Retinal pigment epithelial cell (primary cell): ENCODE results near the gene RBM5.

Experiments used
- DNase-seq: peaks from one replicate; pipeline ENCODE4 v3.0.0-alpha.2; 2010; ENCODE audit warnings: low read depth
- H3K4me3 ChIP-seq: 2 replicates; pipeline ENCODE4 v1.5.1; 2011; ENCODE audit warnings: mild to moderate bottlenecking, low read length, control low read depth, moderate library complexity
- CTCF ChIP-seq: conservative IDR thresholded peaks from 2 replicates; pipeline ENCODE4 v1.5.1; 2011; ENCODE audit warnings: low read depth, low read length, control low read depth, inconsistent platforms

The RBM5 gene

DNA sequence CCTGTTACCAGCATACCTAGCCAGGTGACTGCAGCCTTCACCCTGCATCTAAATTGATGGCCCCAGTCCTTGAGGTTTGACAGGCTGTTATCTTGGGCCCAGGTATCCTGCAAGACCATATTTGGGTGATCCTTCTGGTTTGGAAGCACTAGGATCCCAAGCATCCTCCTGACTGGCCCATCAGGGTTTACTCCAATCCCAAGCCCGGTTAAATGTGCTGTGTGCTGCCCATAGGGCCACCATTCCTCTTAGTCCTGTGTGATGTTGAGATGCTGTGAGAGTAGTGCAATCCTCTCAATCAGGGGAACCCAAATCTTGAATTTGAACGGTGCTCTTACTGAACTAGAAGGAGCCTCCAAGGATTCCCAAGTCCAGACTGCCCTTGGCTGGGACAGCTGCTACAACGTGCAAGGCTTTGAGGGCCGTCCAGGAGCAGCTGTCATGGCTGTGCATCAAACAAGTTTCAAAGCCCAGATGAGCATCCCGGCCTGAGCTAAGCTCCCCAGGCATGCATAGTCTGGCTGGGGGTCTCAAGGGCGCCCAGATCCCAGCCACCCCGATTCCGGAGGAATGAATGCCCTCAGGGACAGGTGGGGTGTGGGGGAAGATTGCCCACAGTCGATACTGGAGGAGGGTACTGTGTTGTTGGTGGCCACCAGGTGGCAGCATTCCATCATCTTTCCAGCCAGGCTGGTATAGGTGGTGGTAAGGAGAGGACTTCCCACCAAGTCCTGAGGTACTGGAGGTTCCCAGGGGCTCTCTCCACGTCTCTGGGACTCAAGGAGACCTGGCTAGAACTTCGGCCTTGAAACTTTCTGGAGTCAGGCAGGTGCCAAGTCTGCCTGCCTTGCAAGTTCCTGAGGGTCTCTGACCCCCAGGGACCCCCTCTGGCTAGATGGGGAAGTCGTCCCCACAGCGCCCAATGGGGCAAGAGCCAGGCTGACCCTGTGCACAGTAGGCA lies 32.6 kb downstream of the RBM5 start:
- peak; percentile 43 for DNase-seq
- peak; percentile 77 for TF ChIP-seq CTCF
- H3K4me3 ChIP-seq: no peak overlapping the region

DNA sequence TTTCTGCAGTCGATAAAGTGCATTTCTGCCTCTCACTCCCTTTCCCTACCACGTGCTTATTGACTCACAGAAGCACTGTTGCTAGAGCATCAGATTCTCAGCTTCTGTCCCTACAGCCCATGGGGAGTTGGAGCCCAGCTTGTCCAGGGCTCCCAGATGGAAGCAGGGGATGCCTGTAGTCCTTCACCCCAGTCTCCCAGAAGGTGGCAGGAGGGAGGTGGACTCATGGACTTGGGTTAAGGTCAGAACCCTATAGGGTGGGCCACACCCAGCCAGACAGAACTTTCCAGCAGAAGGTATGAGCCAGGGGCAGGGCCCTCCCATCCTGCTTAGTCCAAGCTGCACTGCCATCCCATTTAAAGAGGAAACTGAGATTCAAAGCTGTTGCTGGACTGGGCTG lies 33.4 kb downstream of the RBM5 start:
- peak; percentile 24 for TF ChIP-seq CTCF
- no peak for DNase-seq
- H3K4me3 ChIP-seq: no peak overlapping the region

DNA sequence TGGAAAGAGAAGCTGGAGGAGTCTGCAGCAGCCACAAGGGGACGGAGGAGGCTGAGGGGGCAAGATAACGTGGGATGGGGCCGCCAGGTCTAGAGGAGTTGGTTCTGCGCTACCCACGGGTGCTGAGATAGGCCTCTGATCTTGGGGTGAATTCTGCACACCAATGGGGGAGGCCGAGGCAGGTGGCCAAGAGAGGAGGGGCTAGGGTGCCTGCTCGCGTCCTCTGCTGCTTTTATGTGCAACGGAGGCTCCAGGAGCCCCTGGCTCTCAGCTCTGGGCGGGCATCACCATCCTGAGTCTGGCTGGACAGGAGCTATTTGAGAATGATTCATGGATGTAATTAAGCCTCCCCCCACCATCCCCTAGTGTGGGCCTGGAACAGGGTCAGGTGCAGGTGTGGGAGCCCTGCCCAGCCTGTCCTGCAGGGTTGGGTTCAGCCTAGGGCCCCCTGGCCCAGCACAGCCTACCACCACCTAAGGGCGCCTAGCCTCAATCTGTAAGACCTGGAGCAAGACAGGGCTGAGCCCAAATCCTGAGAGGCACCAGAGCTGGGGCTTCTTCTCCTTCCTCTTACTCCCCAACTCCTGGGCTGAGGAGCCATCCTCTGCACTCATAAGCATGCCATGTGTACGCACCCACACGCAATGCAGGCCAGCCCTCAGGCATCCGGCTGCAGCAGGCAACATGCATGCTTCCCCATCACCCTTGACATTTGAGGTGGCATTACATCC lies 34.1 kb downstream of the RBM5 start:
- no peak for DNase-seq

DNA sequence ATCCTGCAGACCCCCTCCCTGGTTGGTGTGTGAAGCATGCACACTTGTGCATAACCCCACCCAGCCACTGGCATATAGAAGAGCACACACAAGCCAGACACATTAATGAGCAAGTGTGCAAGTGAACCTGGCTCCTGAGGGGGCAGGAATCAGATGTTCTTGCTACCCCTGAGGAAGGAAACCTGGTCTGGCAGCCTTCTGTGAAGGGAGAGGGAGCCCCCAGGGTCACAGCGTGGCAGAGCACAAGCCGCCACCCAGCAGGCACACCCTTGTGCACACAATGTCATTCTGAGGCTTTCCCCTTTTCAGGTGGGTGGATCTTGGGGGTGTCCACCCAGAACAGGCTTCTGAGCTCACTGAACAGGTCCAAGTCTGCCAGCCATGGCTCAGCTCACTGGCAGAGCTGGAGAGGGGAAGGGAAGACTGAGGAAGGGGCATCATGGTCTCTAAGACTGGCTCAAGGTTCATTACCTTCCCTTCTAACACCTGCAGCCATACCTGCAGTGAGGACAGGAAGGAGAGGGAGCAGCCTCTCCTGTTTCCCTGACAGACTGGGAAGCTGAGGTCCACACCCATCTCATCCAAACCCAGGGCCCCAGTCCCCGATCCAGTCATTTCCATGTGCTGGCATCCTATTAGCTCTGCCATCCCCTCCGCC lies 34.8 kb downstream of the RBM5 start:
- no peak overlapping the region for H3K4me3 ChIP-seq

More for the DNA sequence above, 34.1 kb downstream of the RBM5 start:
- no peak for TF ChIP-seq CTCF
- H3K4me3 ChIP-seq: no peak overlapping the region

DNA sequence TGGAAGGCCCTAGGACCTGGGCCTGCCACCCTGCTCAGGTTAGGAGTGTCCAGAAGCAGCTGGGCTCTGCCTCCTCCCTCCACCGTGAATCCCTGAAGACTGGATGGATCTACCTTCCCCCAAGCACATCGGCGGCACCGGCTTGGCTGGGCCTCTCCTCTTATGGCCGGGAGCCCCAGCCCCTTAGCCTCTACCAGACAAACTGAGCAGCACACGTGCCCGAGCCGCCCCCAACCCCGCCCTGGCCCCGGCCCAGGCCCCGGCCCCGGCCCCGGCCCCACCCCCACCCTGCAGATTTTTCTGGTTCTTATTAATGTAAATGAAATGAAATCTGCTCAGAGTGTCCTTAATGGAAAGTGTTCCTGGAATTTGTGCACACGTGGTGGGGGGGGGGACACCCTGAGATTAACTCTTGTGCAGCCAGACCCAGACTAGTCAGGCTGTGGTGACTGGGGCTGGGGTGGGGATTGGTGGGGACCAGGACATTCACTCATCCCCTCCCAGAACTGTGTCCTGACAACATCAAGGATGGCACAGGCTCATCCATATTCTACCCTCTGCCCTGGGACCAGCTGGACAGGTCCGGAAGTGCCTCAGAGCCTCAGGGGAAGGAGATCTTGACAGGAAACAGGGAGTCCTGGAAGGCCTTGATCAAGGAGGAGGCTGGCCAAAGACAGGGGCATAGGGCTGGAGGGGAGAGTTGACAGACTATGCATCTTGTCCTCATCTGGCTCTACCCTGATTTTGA lies 35.5 kb downstream of the RBM5 start:
- H3K4me3 ChIP-seq: no peak overlapping the region
- DNase-seq: no peak
- TF ChIP-seq CTCF: no peak

More for the DNA sequence above, 34.8 kb downstream of the RBM5 start:
- no peak for DNase-seq
- no peak for TF ChIP-seq CTCF

DNA sequence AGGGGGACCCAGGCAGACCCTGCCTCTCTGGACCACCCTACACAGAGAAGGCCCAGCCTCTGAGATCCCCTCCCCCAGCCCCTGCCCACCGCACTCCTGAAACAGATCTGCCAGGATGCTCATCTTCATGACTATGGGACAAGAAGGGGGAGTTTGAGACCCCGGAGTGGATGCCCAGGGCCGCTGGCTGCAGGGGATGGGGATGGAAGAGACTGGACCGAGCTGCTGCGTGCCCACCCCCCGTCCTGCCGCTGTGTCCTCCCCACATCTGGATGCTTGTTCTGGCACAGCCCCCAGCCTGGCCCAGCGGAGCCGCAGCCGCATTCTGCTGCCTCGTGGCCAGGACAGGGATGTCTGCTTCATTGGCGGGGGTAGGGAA lies 36.1 kb downstream of the RBM5 start:
- no peak for TF ChIP-seq CTCF
- DNase-seq: no peak
- H3K4me3 ChIP-seq: no peak overlapping the region
